Measurements from ENCODE around the gene HIVEP3.

The HIVEP3 gene

DNA sequence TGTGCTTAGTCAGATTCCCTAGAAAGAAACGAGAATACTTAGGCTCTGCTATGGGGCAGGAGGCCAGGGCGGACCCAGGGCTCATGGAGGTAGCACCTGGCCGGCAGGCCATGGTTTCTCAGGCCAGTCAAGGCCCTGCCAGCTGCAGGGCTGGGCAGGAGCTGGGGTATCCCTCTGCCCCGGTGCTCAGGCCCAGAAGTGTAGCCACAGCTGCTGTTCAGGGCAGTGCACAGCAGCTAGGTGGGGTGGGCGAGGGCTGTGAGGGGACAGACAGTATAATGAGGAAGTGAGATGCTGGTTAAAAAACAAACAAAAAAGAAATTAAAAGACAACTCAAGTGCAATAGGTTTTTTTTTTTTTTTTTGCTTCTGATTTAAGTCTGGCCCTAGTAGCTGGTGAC lies 400.3 kb downstream of the HIVEP3 start:
- Histone ChIP-seq H3K4me1 (ENCODE audit: insufficient read depth, low read length) (no peaks in the 10 kb centered on the region), H3K4me2 (ENCODE audit: insufficient read depth, low read length) (no peak overlapping the region), H3K79me2 (ENCODE audit: insufficient read depth, low read length) (peaks cover 5% of the 10 kb centered on the region; the same call in 1 of the 2 replicates), H3K4me3 (ENCODE audit: low read depth in 1 of 2, low read length in 2 of 2) (no peak overlapping the region), H3K27me3 (ENCODE audit: insufficient read depth, low read length, poor library complexity) (no peaks in the 10 kb centered on the region), H3K27ac (ENCODE audit: low read length) (no peak overlapping the region), H3K9me3 (ENCODE audit: insufficient read depth, low read length, severe bottlenecking) (no peaks in the 10 kb centered on the region), H3K9ac (ENCODE audit: low read depth, low read length) (no peak overlapping the region), H3K36me3 (ENCODE audit: insufficient read depth, low read length) (peaks cover 97% of the 10 kb centered on the region), H2AFZ (ENCODE audit: low read depth, low read length) (no peak overlapping the region), H4K20me1 (ENCODE audit: insufficient read depth, low read length) (peaks cover 76% of the 10 kb centered on the region)
- TF ChIP-seq EZH2 (IDR thresholded peaks at IDR 0.05; ENCODE audit: borderline replicate concordance, low read depth, low read length, severe bottlenecking), result no peak
- TF ChIP-seq, protein P1, sequence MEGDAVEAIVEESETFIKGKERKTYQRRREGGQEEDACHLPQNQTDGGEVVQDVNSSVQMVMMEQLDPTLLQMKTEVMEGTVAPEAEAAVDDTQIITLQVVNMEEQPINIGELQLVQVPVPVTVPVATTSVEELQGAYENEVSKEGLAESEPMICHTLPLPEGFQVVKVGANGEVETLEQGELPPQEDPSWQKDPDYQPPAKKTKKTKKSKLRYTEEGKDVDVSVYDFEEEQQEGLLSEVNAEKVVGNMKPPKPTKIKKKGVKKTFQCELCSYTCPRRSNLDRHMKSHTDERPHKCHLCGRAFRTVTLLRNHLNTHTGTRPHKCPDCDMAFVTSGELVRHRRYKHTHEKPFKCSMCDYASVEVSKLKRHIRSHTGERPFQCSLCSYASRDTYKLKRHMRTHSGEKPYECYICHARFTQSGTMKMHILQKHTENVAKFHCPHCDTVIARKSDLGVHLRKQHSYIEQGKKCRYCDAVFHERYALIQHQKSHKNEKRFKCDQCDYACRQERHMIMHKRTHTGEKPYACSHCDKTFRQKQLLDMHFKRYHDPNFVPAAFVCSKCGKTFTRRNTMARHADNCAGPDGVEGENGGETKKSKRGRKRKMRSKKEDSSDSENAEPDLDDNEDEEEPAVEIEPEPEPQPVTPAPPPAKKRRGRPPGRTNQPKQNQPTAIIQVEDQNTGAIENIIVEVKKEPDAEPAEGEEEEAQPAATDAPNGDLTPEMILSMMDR (IDR thresholded peaks at IDR 0.05; ENCODE audit: borderline replicate concordance, extremely low read depth, low read length, poor library complexity, severe bottlenecking), result no peak
- DNase-seq, result no peak
- ATAC-seq (ENCODE audit: insufficient read depth, low read depth), result no peak

- DNase-seq, result no peak
- no peak overlapping the region for H3K4me3 ChIP-seq (ENCODE audit: low read depth in 1 of 2, low read length in 2 of 2)
- no peak overlapping the region; the same call in 1 of the 2 replicates for H3K27ac ChIP-seq (ENCODE audit: low read length)
- no peaks in the 10 kb centered on the region for H3K9me3 ChIP-seq (ENCODE audit: insufficient read depth, low read length, severe bottlenecking)
- no peak for TF ChIP-seq EZH2 (IDR thresholded peaks at IDR 0.05; ENCODE audit: borderline replicate concordance, low read depth, low read length, severe bottlenecking)
- TF ChIP-seq, protein P1 (IDR thresholded peaks at IDR 0.05; ENCODE audit: borderline replicate concordance, extremely low read depth, low read length, poor library complexity, severe bottlenecking), result no peak
- no peak overlapping the region for H2AFZ ChIP-seq (ENCODE audit: low read depth, low read length)
- H3K27me3 ChIP-seq (ENCODE audit: insufficient read depth, low read length, poor library complexity), result no peaks in the 10 kb centered on the region
- peaks cover 97% of the 10 kb centered on the region for H3K36me3 ChIP-seq (ENCODE audit: insufficient read depth, low read length)
- H3K9ac ChIP-seq (ENCODE audit: low read depth, low read length), result no peak overlapping the region
- no peak overlapping the region for H3K4me2 ChIP-seq (ENCODE audit: insufficient read depth, low read length)
- peaks cover 5% of the 10 kb centered on the region; the same call in 1 of the 2 replicates for H3K79me2 ChIP-seq (ENCODE audit: insufficient read depth, low read length)
- no peaks in the 10 kb centered on the region for H3K4me1 ChIP-seq (ENCODE audit: insufficient read depth, low read length)
- H4K20me1 ChIP-seq (ENCODE audit: insufficient read depth, low read length), result peaks cover 74% of the 10 kb centered on the region
- no peak for ATAC-seq (ENCODE audit: insufficient read depth, low read depth)
These were observed 401.7 kb downstream of the HIVEP3 start for GRCh38 chr1:41517062-41517438.

- DNase-seq (no peak), ATAC-seq (ENCODE audit: insufficient read depth, low read depth) (peak; percentile 41; the same call in 1 of the 3 replicates)
- no peaks in the 10 kb centered on the region for H3K27me3 ChIP-seq (ENCODE audit: insufficient read depth, low read length, poor library complexity)
- H4K20me1 ChIP-seq (ENCODE audit: insufficient read depth, low read length), result peaks cover 74% of the 10 kb centered on the region
- no peak overlapping the region for H2AFZ ChIP-seq (ENCODE audit: low read depth, low read length)
- H3K9ac ChIP-seq (ENCODE audit: low read depth, low read length), result no peak overlapping the region
- H3K9me3 ChIP-seq (ENCODE audit: insufficient read depth, low read length, severe bottlenecking), result no peaks in the 10 kb centered on the region
- H3K4me2 ChIP-seq (ENCODE audit: insufficient read depth, low read length), result no peak overlapping the region
- peaks cover 5% of the 10 kb centered on the region; the same call in 1 of the 2 replicates for H3K79me2 ChIP-seq (ENCODE audit: insufficient read depth, low read length)
- H3K4me3 ChIP-seq (ENCODE audit: low read depth in 1 of 2, low read length in 2 of 2), result no peak overlapping the region
- H3K4me1 ChIP-seq (ENCODE audit: insufficient read depth, low read length), result no peaks in the 10 kb centered on the region
- TF ChIP-seq, protein P1 (IDR thresholded peaks at IDR 0.05; ENCODE audit: borderline replicate concordance, extremely low read depth, low read length, poor library complexity, severe bottlenecking), result peak; percentile 63
- TF ChIP-seq EZH2 (IDR thresholded peaks at IDR 0.05; ENCODE audit: borderline replicate concordance, low read depth, low read length, severe bottlenecking), result no peak
- H3K36me3 ChIP-seq (ENCODE audit: insufficient read depth, low read length), result peaks cover 97% of the 10 kb centered on the region
- H3K27ac ChIP-seq (ENCODE audit: low read length), result no peak overlapping the region; the same call in 1 of the 2 replicates
These were observed 402.3 kb downstream of the HIVEP3 start for GRCh38 chr1:41516168-41517061.

Data from DND-41 (cell line).